ENCODE data around the gene SPCS3. TPM values are rescaled to one million over a fixed set of nuclear protein-coding genes. Genes with fewer than 3 reads are reported as not detected.
A peak's percentile ranks its signal among the peaks of the same experiment; 100 is the strongest.

SPCS3 gene
- total RNA-seq = 100 to 1,000 TPM in 3 of 4 donors, 10 to 100 TPM in 1; 37.9 to 160 (median 115) TPM

GRCh38 chr4:176319704-176320339 is at the start of gene SPCS3:
Gene SPCS3 (plus strand): TSS chr4:176319966. CDS start chr4:176320077, 111 bp downstream.
- peak; percentile 87 to 95 for TF ChIP-seq POLR2A (IDR thresholded peaks at IDR 0.05)
- TF ChIP-seq CTCF (IDR thresholded peaks at IDR 0.05) = no peak
- H3K4me1 ChIP-seq = peaks cover 0 to 4% of the 10 kb centered on the region in 2 donors

DNA sequence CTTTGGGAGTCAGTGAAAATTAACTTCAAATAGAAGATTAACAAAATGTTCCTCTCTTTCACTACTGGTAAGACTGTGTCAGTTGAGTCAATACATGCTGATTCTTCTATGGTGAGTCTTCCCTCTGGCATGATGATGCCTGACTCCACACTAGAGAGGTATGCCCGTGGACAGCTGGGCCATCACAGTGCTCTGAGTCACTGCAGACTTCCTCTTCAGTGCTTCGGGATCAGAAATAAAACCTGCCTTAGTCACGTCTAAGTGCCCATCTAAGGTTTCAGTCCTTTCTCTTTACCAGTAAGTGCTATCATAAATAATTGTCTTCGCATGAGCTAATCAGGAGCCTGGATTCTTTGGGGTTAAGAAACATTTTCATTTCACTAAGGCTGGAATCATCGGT is 49.1 kb upstream of the SPCS3 start:
- TF ChIP-seq CTCF (IDR thresholded peaks at IDR 0.05) (no peak), POLR2A (IDR thresholded peaks at IDR 0.05) (no peak)
- no peak overlapping the region for H3K4me3 ChIP-seq
- peak in 1 of 2 donors; percentile 24 for DNase-seq
- no peaks in the 10 kb centered on the region for H3K9me3 ChIP-seq
- intact Hi-C loops (cut with DNase I; ENCODE audit: low total_unique reads) = no loop called here
- no peak overlapping the region for H3K27ac ChIP-seq
- no peaks in the 10 kb centered on the region for H3K4me1 ChIP-seq
- H3K27me3 ChIP-seq = no peaks in the 10 kb centered on the region
- H3K36me3 ChIP-seq = no peaks in the 10 kb centered on the region

More at GRCh38 chr4:176319704-176320339, at the start of gene SPCS3:
- Histone ChIP-seq H3K27me3 (no peaks in the 10 kb centered on the region), H3K4me3 (peak within 1 kb of the TSS; percentile 84 to 93), H3K36me3 (no peaks in the 10 kb centered on the region), H3K9me3 (no peaks in the 10 kb centered on the region), H3K27ac (peak within 1 kb of the TSS; percentile 98 to 99)
- peak; percentile 95 for DNase-seq
- intact Hi-C loops (cut with DNase I; ENCODE audit: low total_unique reads) = loop anchor here (10.0 kb wide), 1 partner anchor 125 kb away; the partner anchor contains the start of gene SPATA4

GRCh38 chr4:176271749-176272148 is 48.0 kb upstream of the SPCS3 start:
- Histone ChIP-seq H3K4me1 (no peaks in the 10 kb centered on the region), H3K36me3 (no peaks in the 10 kb centered on the region), H3K27ac (no peak overlapping the region), H3K27me3 (no peaks in the 10 kb centered on the region), H3K9me3 (no peaks in the 10 kb centered on the region), H3K4me3 (no peak overlapping the region)
- TF ChIP-seq POLR2A (IDR thresholded peaks at IDR 0.05) (no peak), CTCF (IDR thresholded peaks at IDR 0.05) (no peak)
- intact Hi-C loops (cut with DNase I; ENCODE audit: low total_unique reads) = no loop called here
- DNase-seq = no peak

- no peak for DNase-seq
These were observed 47.0 kb upstream of the SPCS3 start for GRCh38 chr4:176272799-176273198.

More at GRCh38 chr4:176272799-176273198, 47.0 kb upstream of the SPCS3 start:
- no peaks in the 10 kb centered on the region for H3K36me3 ChIP-seq
- intact Hi-C loops (cut with DNase I; ENCODE audit: low total_unique reads) = no loop called here
- TF ChIP-seq CTCF (IDR thresholded peaks at IDR 0.05) (no peak), POLR2A (IDR thresholded peaks at IDR 0.05) (no peak)
- no peaks in the 10 kb centered on the region for H3K27me3 ChIP-seq
- no peak overlapping the region for H3K27ac ChIP-seq
- H3K4me1 ChIP-seq = no peaks in the 10 kb centered on the region
- no peaks in the 10 kb centered on the region for H3K9me3 ChIP-seq
- H3K4me3 ChIP-seq = no peak overlapping the region

Measured in uterus (tissue), 4 donors.